Endodermal cell (in vitro differentiated cells): ENCODE data around the gene LOXL3. TPM values are rescaled to one million over a fixed set of nuclear protein-coding genes. Genes with fewer than 3 reads are reported as not detected.

Experiments used
- DNase-seq: peaks from one replicate; pipeline ENCODE4 v3.0.0-alpha.2; 2017
- H3K27ac ChIP-seq: 2 replicates; pipeline ENCODE4 v1.5.1; 2013; ENCODE audit warnings: mild to moderate bottlenecking, low read depth, low read length, moderate library complexity
- H3K27me3 ChIP-seq: 2 replicates; pipeline ENCODE4 v1.6.1; 2013; ENCODE audit warnings: mild to moderate bottlenecking, low read length, moderate library complexity; ENCODE audit not compliant: insufficient read depth, control insufficient read depth, poor library complexity, severe bottlenecking
- H3K36me3 ChIP-seq: 2 replicates; pipeline ENCODE4 v1.7.0; 2013; ENCODE audit warnings: mild to moderate bottlenecking, low read length, moderate library complexity; ENCODE audit not compliant: control insufficient read depth, insufficient read depth
- H3K4me1 ChIP-seq: one replicate; pipeline ENCODE4 v1.7.0; 2013; ENCODE audit warnings: low read length; ENCODE audit not compliant: control insufficient read depth, insufficient read depth
- H3K4me3 ChIP-seq: 2 replicates; pipeline ENCODE4 v1.5.1; 2013; ENCODE audit warnings: mild to moderate bottlenecking, low read length, moderate library complexity
- H3K9ac ChIP-seq: 2 replicates; pipeline ENCODE4 v1.6.1; 2013; ENCODE audit warnings: mild to moderate bottlenecking, low read length, moderate library complexity; ENCODE audit not compliant: poor library complexity, severe bottlenecking; ENCODE audit errors: extremely low read depth
- H3K9me3 ChIP-seq: 2 replicates; pipeline ENCODE4 v1.6.1; 2013; ENCODE audit warnings: mild to moderate bottlenecking, low read length, moderate library complexity; ENCODE audit not compliant: control insufficient read depth
- H3K27ac Mint-ChIP-seq: 2 replicates; pipeline ENCODE4 v1.8.0; 2020; ENCODE audit warnings: mixed read lengths
- H3K27me3 Mint-ChIP-seq: 2 replicates; pipeline ENCODE4 v1.8.0; 2021; ENCODE audit warnings: mild to moderate bottlenecking, mixed read lengths; ENCODE audit not compliant: insufficient read depth
- H3K36me3 Mint-ChIP-seq: 2 replicates; pipeline ENCODE4 v1.8.0; 2020; ENCODE audit warnings: low read depth, mixed read lengths
- H3K4me1 Mint-ChIP-seq: 2 replicates; pipeline ENCODE4 v1.8.0; 2020; ENCODE audit warnings: mixed read lengths
- H3K4me3 Mint-ChIP-seq: 2 replicates; pipeline ENCODE4 v1.8.0; 2020; ENCODE audit warnings: mild to moderate bottlenecking, moderate library complexity, mixed read lengths
- H3K9me3 Mint-ChIP-seq: 2 replicates; pipeline ENCODE4 v1.8.0; 2020; ENCODE audit warnings: mild to moderate bottlenecking, mixed read lengths
- WGBS, 2 experiments: methylation state at CpG; one replicate each; pipeline versions ENCODE4 v1.1.5 to v1.1.7; 2013; ENCODE audit warnings: missing lambda C conversion rate in 2 of 2, mixed read lengths in 1 of 2; ENCODE audit not compliant: insufficient coverage in 1 of 2, insufficient read length in 1 of 2; 5-methylcytosine and 5-hydroxymethylcytosine counted together
- total RNA-seq, 2 donors: library from RNA; stranded (reverse); fragmentation: NEBNext Ultra II Directional in 1 of 2; extraction: Animal tissue kit (Norgen Biotek cat#: 25700) in 1 of 2; gene quantifications; 2 replicates in 1 of 2; 3 replicates in 1 of 2; pipeline ENCODE4 v1.2.1, GENCODE V29; 2021
- TF ChIP-seq, protein P1 (sequence below): fragments of 200-600 bp; sonication (generic); conservative IDR thresholded peaks from 2 replicates; pipeline ENCODE4 v1.5.0; 2021; ENCODE audit warnings: antibody characterized with exemption, mild to moderate bottlenecking

Gene LOXL3
- total RNA-seq, 2 donors from 2014 or later, result 5.4 to 7.6 TPM

DNA sequence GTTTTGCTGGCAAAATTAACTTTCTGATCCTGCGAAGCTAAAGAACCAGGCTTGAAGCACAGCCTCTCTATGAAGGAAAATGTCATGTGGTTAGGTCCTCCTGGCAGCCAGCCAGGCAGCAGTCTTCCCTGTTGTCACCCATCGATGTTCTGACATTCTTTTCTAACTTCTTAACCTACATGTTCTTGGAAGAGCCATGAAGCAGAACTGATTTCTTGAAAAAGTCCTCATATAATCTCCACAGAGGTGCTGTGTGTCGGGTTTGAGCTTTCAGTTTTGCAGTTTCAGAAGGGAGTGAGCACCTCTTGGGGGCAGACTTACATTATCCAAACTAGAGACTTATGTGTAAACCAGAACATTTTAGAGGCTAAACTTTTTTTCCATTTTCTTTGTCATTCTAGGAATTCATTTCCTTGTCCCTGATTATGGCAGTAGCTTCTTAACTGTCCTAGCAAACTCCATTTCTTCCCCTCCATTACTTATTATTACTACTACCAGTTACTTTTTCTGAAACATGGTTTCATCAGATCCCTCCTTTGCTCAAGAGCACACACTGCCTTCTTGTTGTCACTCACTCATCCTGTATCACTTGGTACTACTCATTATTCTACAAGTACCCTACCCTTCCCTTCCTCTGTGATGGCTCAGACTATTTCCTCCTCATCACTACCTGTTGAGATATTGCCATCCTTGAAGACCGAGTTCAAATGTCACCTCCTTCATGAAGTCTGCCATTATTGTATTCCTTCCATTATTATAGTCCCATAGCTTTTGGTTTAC, 31.9 kb upstream of the LOXL3 start:
- H3K27ac Mint-ChIP-seq, result no peak overlapping the region

DNA sequence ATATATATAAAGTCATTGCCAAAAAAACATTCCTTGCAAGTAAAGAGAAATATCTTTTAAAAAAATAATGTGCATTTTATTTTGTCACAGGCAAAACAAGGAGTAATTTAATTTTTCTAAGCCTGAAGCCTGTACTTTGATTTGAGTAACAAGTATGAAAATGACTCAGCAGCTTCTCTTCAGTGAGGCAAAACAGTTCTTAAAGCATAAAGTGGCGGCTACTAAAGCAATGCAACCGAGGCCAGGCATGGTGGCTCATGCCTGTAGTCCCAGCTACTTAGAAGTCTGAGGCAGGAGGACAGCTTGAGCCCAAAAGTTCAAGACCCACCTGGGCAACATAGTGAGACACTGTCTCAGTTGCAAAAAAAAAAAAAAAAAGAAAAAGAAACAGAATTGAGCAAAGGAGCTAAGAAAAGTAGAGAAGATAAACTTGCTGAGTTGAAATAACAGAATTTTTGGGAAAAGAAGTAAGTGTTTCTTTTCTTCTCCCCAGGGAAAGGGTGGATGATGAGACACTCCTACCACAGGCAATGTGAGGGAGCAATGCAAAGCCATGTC, 30.4 kb upstream of the LOXL3 start:
- TF ChIP-seq, protein P1, sequence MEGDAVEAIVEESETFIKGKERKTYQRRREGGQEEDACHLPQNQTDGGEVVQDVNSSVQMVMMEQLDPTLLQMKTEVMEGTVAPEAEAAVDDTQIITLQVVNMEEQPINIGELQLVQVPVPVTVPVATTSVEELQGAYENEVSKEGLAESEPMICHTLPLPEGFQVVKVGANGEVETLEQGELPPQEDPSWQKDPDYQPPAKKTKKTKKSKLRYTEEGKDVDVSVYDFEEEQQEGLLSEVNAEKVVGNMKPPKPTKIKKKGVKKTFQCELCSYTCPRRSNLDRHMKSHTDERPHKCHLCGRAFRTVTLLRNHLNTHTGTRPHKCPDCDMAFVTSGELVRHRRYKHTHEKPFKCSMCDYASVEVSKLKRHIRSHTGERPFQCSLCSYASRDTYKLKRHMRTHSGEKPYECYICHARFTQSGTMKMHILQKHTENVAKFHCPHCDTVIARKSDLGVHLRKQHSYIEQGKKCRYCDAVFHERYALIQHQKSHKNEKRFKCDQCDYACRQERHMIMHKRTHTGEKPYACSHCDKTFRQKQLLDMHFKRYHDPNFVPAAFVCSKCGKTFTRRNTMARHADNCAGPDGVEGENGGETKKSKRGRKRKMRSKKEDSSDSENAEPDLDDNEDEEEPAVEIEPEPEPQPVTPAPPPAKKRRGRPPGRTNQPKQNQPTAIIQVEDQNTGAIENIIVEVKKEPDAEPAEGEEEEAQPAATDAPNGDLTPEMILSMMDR, result no peak
- H3K4me3 Mint-ChIP-seq, result no peak overlapping the region
- peaks cover 22% of the 10 kb centered on the region for H3K4me1 Mint-ChIP-seq
- no peak overlapping the region for H3K27ac Mint-ChIP-seq
- WGBS, 2 experiments, result 72 to 80% methylated on average over 2 of the region's 2 CpGs
- H3K9ac ChIP-seq, result no peak overlapping the region
- H3K36me3 ChIP-seq, result no peaks in the 10 kb centered on the region
- H3K27ac ChIP-seq, result no peak overlapping the region
- no peaks in the 10 kb centered on the region for H3K9me3 ChIP-seq
- peaks cover 8% of the 10 kb centered on the region for H3K4me1 ChIP-seq
- H3K36me3 Mint-ChIP-seq, result no peaks in the 10 kb centered on the region
- no peak overlapping the region for H3K4me3 ChIP-seq
- DNase-seq, result no peak
- peaks cover 17% of the 10 kb centered on the region for H3K27me3 Mint-ChIP-seq
- peaks cover 18% of the 10 kb centered on the region for H3K27me3 ChIP-seq
- H3K9me3 Mint-ChIP-seq, result no peaks in the 10 kb centered on the region

More for the DNA sequence above, 31.9 kb upstream of the LOXL3 start:
- H3K4me1 Mint-ChIP-seq, result peaks cover 26% of the 10 kb centered on the region
- H3K4me3 Mint-ChIP-seq, result no peak overlapping the region
- WGBS, 2 experiments, result 84 to 93% methylated on average over 4 of the region's 4 CpGs
- H3K27ac ChIP-seq, result no peak overlapping the region
- no peak overlapping the region for H3K4me3 ChIP-seq
- no peak overlapping the region for H3K9ac ChIP-seq
- no peak for DNase-seq
- H3K36me3 ChIP-seq, result no peaks in the 10 kb centered on the region
- H3K27me3 Mint-ChIP-seq, result peaks cover 13% of the 10 kb centered on the region
- no peaks in the 10 kb centered on the region for H3K9me3 Mint-ChIP-seq
- no peaks in the 10 kb centered on the region for H3K36me3 Mint-ChIP-seq
- H3K27me3 ChIP-seq, result peaks cover 9% of the 10 kb centered on the region
- TF ChIP-seq, protein P1, result no peak
- no peaks in the 10 kb centered on the region for H3K9me3 ChIP-seq
- peaks cover 16% of the 10 kb centered on the region for H3K4me1 ChIP-seq

DNA sequence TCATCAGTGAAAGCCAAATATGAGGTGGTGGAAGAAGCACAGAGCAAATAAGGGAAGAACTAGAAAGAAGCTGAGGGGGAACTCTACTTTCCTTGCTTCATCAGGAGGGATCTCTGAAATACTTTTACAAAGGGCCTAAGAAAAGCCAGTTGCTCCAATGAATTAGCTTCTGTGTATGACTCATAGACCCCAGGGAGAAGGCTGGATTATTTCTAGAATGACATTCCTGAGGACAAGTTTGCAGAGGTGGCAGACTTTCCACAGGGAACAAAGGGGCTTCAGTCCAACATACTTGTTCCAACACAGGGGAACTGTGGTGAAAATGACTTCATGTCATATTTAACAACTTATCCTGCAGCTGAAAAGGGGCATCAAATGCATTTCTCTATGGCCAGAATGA, 29.8 kb upstream of the LOXL3 start:
- DNase-seq, result no peak
- peaks cover 24% of the 10 kb centered on the region for H3K27me3 ChIP-seq
- H3K4me1 ChIP-seq, result peaks cover 1% of the 10 kb centered on the region
- H3K27ac ChIP-seq, result no peak overlapping the region
- no peak overlapping the region for H3K9ac ChIP-seq
- Mint-ChIP-seq H3K9me3 (no peaks in the 10 kb centered on the region), H3K4me1 (peaks cover 16% of the 10 kb centered on the region), H3K27ac (peak overlapping the region; percentile 48), H3K27me3 (peaks cover 17% of the 10 kb centered on the region), H3K4me3 (no peak overlapping the region), H3K36me3 (no peaks in the 10 kb centered on the region)
- TF ChIP-seq, protein P1, result no peak
- H3K4me3 ChIP-seq, result no peak overlapping the region
- no peaks in the 10 kb centered on the region for H3K9me3 ChIP-seq
- H3K36me3 ChIP-seq, result no peaks in the 10 kb centered on the region
